Stimulated activated CD4-positive, alpha-beta T cell treated with anti-CD3 and anti-CD28 coated beads, Interleukin-4, amount 100 ng/mL, for 24 hours (primary cell): ENCODE results near the gene SRGAP3.

Source experiments
- DNase-seq: peaks from one replicate; pipeline ENCODE4 v3.0.0-alpha.2; 2020

The SRGAP3 gene

GRCh38 chr3:8954938-8955763 is 294.3 kb downstream of the SRGAP3 start:
- DNase-seq: no peak

- no peak for DNase-seq
Measured at GRCh38 chr3:8953313-8953712, 296.1 kb downstream of the SRGAP3 start.

GRCh38 chr3:8952130-8952529 is 297.3 kb downstream of the SRGAP3 start:
- DNase-seq: no peak

GRCh38 chr3:8945890-8946600 is 303.4 kb downstream of the SRGAP3 start:
- no peak for DNase-seq

GRCh38 chr3:8942746-8943488 is 306.5 kb downstream of the SRGAP3 start:
- DNase-seq: no peak

GRCh38 chr3:8942115-8942514 is 307.3 kb downstream of the SRGAP3 start:
- DNase-seq: no peak

GRCh38 chr3:8938021-8938420 is 311.4 kb downstream of the SRGAP3 start:
- DNase-seq: no peak

- DNase-seq: no peak
Measured at GRCh38 chr3:8937064-8938020, 312.1 kb downstream of the SRGAP3 start.

GRCh38 chr3:8932507-8932906 is 316.9 kb downstream of the SRGAP3 start:
- DNase-seq: no peak

- DNase-seq: no peak
Measured at GRCh38 chr3:8931342-8931741, 318.1 kb downstream of the SRGAP3 start.
